Mucosa of gallbladder (tissue), 1 donor: ENCODE data around the gene GPATCH8. TPM values are rescaled to one million over a fixed set of nuclear protein-coding genes. Genes with fewer than 3 reads are reported as not detected.

Experiments used
- DNase-seq: peaks from one replicate; pipeline ENCODE4 v3.0.0-alpha.2; 2020; ENCODE audit warnings: low spot score
- total RNA-seq: library from RNA; stranded (reverse); gene quantifications from one replicate; pipeline ENCODE4 v1.2.1, GENCODE V29; 2021
- donor health status: DM: no; HTN: no; CAD: no.

Gene GPATCH8
- total RNA-seq, 1 donor from 2014 or later, result 33.3 TPM

DNA sequence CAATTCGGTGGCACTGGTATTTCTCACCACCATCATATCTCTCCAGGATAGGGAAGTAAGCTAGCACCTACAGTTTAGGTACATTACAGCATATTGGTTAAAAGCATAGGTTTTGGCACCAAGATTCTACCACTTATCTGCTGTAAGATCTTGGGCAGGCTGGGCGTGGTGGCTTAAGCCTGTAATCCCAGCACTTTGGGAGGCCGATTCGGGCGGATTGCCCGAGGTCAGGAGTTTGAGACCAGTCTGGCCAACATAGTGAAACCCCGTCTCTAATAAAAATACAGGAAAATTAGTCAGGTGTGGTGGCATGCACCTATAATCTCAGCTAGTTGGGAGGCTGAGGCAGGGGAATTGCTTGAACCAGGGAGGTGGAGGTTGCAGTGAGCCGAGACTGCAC, 51.4 kb downstream of the GPATCH8 start:
- DNase-seq, result no peak

DNA sequence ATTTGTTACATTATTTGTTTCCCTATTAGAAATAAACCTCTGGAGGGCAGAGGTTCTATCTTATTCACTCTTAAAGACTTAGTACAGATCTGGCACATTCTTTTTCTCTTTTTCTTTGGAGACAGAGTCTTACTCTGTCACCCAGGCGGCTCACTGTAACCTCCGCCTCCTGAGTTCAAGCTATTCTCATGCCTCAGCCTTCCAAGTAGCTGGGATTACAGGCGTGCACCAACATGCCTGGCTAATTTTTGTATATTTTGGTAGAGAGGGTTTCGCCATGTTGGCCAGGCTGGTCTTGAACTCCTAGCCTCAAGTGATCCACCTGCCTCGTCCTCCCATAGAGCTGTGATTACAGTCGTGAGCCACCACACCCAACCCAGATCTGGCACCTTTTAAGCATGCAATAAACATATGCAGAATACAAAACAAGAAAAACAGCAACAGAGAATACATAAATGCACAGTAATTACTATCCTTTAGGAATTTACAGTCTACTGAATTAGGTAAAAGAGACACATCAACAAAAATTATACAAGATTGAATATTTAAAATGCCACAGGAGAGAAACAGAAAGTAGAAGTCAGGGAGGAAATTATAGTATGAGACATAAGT, 52.1 kb downstream of the GPATCH8 start:
- DNase-seq, result no peak

DNA sequence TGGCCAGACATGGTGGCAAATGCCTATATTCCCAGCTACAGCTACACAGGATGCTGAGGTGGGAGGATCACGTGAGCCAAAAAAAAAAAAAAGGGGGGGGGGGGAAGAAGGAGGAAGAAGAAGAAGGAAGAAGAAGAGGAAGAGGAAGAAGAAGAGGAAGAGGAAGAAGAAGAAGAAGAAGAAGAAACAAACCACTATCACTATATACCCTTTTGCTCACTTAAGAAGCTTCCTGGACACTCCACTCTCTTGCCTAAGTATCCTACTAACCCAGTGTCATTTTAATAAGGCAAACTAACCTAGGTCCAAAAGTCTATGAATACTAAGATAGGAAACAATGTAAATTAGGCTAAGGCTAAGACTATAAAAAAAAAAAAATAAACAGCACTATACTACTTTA, 54.8 kb downstream of the GPATCH8 start:
- no peak for DNase-seq

DNA sequence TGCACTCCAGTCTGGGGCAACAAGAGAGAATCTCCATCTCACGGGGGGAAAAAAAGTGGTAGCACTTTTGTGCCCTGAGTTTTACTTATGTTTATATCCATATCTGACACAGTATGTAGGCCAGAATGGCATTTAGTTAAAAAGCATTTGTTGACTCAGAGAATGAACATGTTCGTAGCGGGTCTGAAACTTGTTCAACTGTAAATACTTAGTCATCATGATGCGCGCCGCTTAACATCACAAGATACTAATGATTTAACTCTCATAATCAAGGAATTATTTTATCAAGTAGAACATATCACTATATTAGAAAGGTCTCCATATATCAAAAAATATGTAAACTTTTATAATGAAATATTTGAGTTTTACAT, 58.5 kb downstream of the GPATCH8 start:
- DNase-seq, result no peak

DNA sequence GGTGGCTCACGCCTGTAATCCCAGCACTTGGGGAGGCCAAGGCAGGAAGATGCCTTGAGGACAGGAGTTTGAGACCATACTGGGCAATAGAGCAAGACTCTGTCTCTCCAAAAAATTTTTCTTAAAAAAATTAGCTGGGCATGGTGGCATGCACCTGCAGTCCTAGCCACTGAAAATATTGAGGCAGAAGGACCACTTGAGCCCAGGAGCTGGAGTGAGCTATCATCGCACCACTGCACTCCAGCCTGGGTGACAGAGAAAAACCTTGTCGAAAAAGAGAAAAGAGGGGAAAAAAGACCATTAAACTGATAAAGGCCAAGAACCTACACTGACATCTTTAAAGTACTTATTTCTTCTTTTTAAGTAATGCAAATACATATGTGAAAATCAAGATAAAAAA, 60.4 kb downstream of the GPATCH8 start:
- DNase-seq, result no peak

DNA sequence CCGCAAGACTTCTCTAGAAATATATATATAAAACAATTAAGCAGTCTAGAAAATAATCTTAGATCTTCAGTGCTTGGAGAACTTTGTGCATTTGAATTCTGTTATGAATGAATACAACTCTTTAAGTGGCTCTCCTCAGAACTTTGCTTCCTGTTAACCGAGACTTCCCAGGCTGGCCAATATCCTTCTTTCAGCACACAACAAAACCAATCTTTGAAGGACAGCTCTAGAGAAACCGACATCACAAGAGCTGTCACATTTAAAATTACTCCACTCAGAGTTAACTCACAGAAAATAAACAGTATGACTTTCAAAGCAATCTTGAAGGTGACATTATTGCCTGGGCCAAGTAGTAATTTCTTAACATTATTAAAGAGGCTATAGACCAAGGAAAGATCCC, 64.0 kb downstream of the GPATCH8 start:
- no peak for DNase-seq

DNA sequence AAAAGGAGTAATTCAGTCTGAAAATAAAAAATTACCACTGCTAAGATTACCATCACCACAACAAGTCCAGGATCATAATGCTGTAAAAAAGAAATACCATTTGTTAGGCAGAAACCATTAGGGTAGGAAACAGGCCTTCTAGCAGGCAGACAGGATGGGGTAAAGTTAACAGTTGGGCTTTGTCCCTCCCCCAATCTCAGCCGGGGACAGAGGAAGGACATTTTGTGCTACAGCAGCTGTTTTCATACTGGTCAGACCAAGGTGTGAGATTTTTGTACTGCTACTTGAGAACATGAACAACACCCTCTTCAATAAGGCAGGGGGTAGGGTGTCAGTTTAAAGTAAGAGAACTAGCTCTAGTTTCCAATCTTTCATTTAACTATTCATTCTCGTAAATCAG, 64.6 kb downstream of the GPATCH8 start:
- no peak for DNase-seq

DNA sequence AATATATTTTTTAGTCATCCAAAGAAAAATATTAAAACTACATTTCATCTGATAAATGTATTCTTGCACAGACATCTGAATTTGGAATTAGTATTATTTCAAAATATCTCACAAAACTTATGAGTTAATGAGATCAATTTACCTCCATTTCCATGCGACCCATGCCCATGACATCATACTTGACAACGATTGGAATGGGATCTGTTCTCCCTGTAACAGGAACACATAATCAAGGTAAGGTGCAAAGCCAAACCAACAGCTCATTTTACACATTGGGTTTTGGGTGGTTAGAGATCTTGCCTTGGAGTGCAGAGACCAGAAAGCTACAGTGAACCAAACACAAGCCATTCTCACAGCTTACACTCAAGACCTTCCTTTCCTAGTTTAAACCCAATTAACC, 66.9 kb downstream of the GPATCH8 start:
- no peak for DNase-seq

DNA sequence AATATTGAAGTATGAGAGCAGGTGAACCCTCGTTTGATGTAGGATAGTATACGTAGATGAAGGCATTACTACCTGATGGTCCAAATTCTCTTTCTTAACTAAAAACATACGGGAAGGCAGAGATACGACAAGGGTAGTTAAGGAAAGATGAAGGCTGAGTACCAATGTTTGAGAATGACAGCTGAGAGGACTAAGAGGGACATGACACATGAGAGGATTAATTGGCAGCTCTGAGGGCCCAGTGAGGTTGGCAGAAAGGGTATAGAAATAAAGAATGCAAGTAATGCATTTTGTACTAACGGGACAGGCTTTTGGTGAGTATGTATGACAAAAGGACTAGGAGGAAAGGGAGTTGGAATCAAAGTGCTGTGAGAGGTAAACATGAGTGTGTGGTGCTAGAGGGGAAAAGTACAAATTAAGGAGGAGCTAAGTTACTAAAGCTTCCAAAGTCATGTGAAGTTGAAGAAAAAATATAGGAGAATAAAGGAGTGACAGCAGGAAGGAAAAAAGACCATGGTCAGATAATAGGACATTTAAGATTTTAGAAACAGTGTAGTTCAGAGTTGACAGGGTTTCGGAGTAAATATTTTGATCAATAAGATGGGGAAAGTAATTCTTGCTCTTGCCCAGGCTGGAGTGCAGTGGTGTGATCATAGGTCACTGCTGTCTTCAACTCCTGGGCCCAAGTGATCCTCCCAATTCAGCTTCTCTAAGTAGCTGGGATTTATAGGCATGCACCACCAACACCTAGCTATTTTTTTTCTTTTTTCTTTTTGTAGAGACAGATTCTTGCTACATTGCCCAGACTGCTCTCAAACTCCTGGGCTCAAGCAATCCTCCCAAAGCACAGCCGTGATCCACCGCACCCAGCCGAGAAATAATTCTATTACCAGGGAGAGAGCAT, 70.7 kb downstream of the GPATCH8 start:
- no peak for DNase-seq

DNA sequence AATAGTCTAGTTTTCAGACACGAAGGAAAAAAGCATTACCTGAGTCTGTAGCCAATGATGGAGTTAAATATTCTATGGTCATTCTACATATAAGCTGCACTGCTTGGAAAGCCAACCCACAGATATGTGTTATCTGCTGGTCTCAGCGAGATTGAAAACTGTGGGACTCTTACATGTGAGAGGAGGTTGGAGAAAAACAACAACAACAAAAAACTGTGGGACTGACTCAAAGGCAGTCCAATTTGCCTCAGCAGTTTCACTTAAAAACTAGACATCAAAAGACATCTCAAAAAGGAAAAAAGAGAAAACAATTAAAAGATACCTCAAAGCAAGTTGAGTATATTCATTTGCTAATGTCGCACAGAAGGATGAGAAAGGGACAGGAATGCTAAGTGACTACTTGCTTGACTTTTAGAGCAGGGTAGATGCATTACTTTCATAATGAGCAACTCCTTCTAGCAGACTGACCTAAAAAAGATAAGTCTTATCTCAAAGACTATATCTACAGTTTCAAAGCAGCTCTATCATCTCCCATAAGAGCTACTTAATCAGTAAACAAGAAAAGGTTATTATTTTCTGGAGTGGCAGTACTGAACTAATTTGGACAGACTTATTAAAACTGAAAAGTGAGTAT, 78.3 kb downstream of the GPATCH8 start:
- DNase-seq, result no peak

DNA sequence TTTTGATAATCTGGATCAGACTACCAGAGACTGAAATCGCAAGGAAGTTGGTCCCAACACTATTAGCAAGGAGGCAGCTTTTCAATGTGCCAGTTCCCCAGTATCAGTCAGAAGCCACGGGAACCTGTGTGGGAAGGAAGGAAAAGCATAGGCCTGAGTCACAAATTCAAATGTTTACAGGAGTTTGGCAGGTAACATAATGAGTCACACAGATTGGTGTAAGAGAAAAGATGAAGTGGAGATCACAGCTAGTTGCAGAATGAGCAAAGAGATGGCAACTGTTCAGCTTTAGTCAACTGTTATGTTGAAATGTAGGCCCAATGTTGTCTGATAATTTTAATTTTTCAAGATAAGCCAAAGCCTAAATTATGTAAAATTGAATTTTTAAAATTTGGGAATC, 85.7 kb downstream of the GPATCH8 start:
- no peak for DNase-seq

DNA sequence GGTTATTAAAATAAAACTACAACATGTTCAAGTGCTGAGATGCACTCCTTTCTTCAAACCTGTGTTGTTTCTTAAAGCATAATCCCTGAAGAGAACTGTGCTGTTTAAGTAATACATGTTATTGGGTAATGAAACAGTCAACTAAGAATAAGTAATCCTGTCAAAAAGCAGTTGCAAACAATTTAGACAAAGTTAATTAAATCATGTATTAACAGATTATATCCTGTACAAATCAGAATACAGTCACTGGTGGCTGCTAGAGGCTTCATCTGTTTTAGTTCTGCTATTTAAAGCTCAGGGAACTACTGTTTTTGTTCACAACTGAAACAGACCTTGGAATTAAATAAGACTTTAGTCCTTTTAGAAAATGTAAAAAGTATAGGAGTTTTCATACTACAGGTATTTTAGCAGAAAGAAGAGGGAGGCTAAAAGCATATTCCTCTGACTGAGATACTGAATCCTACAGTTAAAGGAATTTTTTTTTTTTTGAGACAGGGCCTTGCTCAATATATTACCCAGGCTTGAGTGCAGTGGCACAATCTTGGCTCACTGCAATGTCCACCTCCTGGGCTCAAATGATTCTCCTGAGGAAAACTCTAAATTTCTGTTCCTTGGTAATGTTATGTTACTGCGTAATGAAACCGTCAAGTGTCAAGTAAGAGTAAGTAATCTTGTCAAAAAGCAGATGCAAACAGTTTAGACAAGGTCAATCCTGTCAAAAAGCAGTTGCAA, 86.5 kb downstream of the GPATCH8 start:
- no peak for DNase-seq

DNA sequence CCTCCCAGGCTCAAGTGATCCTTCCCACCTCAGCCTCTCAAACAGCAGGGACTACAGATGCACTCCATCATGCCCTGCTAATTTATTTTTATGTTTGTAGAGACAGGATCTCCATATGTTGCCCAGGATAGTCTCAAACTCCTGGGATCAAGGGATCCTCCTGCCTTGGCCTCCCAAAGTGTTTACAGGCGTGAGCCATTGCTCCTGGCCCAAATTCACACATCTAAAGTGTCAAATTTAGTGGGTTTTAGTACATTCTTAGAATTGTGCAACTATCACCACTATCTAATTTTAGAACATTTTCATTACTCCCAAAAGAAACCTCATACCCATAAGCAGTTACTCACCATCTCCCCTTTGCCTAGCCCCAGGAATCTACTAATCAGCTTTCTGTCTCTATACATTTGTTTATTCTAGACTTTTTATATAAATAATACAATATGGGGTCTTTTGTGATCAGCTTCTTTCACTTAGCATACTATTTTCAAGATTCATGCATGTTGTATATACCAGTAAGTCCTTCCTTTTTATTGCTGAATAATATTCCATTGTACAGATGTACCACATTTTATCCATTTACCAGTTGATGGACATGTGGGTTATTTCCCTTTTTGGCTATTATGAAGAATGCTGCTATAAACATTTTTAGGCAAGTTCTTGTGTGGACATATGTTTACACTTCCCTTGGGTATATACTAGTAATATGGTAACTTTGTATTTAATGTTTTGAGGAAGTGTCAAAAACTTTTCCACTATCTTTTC, 88.6 kb downstream of the GPATCH8 start:
- DNase-seq, result no peak

DNA sequence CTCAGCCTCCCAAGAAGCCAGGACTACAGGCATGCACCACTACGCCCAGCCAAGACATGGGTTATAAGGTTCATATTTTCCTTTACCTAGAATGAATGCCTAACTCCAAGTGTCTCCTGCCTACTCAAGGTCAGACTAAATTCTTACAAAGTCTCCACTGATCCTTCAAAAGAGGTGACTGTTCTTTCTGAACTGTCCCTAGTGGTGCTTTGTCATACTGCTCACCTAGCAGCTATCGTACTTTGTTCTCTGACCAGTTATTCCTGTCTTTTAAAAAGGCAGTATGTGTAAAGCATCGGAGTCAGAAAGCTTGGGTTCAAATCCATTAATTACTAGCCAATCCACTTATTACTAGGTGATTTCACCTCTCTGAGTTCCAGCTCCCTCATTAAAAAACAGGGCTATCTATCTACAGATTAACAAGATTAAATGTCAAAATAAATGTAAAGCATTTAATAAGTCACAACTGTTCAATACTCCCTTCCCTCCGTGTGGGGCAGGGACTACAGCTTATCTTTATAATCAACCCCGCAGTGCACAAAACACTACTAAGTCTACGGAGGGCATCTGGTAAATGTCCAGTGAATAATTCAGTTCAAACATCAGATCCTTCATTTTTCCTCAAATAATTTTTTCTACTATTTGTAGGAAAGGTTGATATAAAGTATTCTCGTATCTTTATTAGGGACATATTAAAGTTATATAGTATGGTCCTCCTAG, 93.7 kb downstream of the GPATCH8 start:
- DNase-seq, result no peak

DNA sequence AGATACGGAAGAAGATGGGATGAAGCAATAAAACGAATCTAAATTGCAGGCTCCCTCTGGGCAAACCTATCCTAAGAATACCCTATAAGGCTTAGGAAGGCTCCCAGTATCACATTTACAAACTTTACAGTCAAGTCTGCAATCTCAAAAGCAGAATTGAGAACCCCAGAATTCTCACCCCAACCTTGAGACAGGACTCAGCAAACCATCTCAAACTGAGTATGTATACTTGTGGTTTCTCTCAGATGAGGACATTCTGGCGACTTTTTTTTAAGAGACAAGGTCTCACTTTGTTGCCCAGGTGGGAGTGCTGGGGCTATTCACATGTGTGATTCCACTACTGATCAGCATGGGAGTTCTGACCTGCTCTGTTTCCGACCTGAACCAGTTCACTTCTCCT, 94.4 kb downstream of the GPATCH8 start:
- no peak for DNase-seq

DNA sequence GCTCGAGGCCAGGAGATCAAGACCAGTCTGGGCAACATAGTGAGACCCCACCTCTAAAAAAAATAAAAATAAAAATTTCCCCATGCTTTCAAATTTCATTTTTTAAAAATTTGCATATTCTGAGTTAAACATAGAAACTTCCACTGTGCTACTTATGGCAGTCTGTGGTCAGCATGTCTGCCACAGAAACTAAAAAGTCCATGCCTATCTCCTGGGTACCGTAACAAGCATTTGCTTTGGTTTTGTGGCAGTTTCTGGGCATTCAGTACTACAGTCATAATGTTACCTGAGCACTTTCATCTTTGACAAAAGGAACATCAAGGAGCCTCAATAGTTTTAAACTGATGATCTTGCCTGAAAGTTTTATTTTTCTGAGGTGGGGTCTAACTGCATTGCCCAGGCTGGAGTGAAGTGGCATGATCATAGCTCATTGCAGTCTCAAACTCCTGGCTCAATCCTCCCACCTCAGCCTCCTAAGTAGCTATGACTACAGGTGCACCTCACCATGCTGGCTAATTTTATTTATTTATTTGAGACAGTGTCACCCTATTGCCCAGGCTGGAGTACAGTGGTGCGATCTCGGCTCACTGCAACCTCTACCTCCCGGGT, 100.5 kb downstream of the GPATCH8 start:
- DNase-seq, result no peak

DNA sequence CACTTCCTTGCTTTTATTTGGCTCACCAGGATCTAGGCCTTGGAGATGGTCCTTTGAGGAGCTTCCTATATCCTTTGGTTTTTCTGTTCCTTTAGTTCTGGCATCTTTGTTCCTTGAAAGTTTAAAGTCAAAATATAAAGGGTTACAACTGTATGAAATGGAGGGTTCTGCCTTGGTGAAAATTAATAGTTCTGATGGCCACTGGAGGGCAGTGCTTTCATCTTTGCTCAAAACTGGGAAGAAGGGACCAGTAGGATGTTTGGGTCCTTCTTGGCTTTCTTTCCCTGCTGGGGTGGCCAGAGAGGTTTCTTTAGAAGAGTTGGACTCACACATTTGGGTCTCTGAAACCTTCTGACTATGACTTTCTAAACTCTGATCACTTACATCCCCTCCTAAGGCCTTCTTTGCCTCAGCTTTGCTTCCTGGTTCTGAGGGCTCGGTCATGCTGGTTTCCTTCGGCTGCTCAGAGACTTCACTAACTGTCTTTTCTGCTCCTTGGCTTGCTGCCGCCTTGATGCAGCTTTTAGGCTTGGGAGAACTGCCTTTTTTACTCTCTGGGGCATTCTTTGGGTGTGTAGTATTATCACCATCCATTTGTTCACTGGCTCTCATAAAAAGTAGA, 102.9 kb downstream of the GPATCH8 start:
- DNase-seq, result no peak

DNA sequence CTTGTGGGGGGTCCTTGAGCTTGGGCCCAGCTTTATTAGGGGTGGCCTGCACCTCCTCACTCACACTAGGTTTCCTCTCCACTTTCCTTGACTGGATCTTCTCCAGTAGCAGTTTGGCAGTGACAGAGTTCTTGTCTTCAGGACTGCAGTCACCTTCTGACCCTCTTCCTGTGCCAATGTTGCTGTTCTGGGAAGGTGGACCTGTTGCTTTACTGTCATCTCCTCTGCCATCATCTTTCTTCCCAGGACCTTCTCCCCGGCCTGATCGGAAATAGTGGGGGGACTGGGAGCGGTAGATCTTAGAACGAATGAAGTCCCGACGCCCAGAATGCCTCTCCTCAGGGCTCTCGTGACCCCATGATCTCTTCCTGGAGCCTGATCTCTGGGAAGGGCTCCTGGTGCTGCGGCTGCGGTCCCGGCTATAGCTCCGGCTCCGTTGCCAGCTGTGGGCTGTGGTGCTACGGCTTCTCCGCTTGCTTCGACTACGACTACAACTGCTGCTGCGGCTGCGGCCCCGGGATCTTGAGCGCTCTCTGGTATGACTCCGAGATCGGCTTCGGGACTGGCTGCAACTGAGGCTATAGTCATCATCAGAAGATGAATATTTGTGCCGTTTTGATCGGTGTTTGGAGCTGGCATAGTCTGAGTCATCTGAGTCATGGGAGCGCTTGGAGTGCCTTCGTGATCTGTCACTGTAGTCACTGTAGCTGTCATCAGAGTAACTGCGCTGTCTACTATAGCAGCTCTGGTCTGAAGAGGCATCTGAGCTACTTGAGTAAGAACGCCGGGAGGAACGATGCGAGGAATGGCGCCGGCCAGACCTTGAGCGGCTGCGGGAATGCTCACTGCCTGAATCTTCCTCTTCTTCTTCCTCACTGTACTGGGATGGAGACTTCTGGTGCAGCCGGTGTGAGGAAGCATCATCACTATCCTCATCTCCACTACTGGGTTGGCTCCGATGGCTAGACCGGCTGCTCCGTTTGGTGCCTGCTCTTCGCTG, 104.2 kb downstream of the GPATCH8 start:
- DNase-seq, result no peak
